Small intestine (tissue), 16 donors: Measurements from ENCODE around the gene SOX10. TPM values are rescaled to one million over a fixed set of nuclear protein-coding genes. Genes with fewer than 3 reads are reported as not detected.

ENCODE experiments used
- DNase-seq, 2 donors: peaks; one replicate each; pipeline versions ENCODE4 v3.0.0 to v3.0.0-alpha.2; 2013
- FAIRE-seq: peaks from 2 replicates; lab custom pipeline; 2012; peaks lifted over from hg19 to GRCh38; lab: Jason Lieb, UNC
- H3K27ac ChIP-seq, 3 donors: one replicate each; pipeline ENCODE4 v1.5.1; 2013; ENCODE audit warnings: low read length in 2 of 3, mild to moderate bottlenecking in 2 of 3, control low read depth in 1 of 3, inconsistent platforms in 1 of 3, low read depth in 1 of 3, moderate library complexity in 1 of 3
- H3K27me3 ChIP-seq, 3 donors: one replicate each; pipeline ENCODE4 v1.6.1; 2013; ENCODE audit warnings: low read length in 3 of 3, inconsistent platforms in 1 of 3; ENCODE audit not compliant: control insufficient read depth in 3 of 3, insufficient read depth in 3 of 3
- H3K36me3 ChIP-seq, 3 donors: one replicate each; pipeline ENCODE4 v1.6.1; 2013; ENCODE audit warnings: low read length in 3 of 3, inconsistent platforms in 1 of 3, low read depth in 1 of 3, mild to moderate bottlenecking in 1 of 3, moderate library complexity in 1 of 3; ENCODE audit not compliant: control insufficient read depth in 3 of 3, insufficient read depth in 2 of 3
- H3K4me1 ChIP-seq, 3 donors: one replicate each; pipeline ENCODE4 v1.6.1; 2013; ENCODE audit warnings: low read length in 2 of 3, inconsistent platforms in 1 of 3, low read depth in 1 of 3, mild to moderate bottlenecking in 1 of 3, moderate library complexity in 1 of 3; ENCODE audit not compliant: control insufficient read depth in 3 of 3, insufficient read depth in 2 of 3
- H3K4me3 ChIP-seq, 3 donors: one replicate each; pipeline ENCODE4 v1.5.1; 2013; ENCODE audit warnings: low read length in 3 of 3, control low read depth in 1 of 3, inconsistent platforms in 1 of 3, low read depth in 1 of 3, mild to moderate bottlenecking in 1 of 3, moderate library complexity in 1 of 3
- H3K9me3 ChIP-seq, 2 donors: one replicate each; pipeline ENCODE4 v1.6.1; 2013; ENCODE audit warnings: low read depth in 1 of 2, low read length in 1 of 2; ENCODE audit not compliant: control insufficient read depth in 2 of 2, insufficient read depth in 1 of 2
- WGBS, 3 donors: extraction: QIAGEN DNeasy Blood & Tissue Kit; methylation state at CpG; one replicate each; pipeline ENCODE4 v1.1.7; 2013; 5-methylcytosine and 5-hydroxymethylcytosine counted together
- long read RNA-seq, 10 donors: transcript quantifications; one replicate each; lab custom pipeline, GENCODE V29; 2026
- polyA plus RNA-seq, 4 donors: library from polyadenylated mRNA; stranded (reverse) in 3 of 4; unstranded in 1 of 4; fragments of 200-250 nt in 3 of 4; fragments of 120-200 nt in 1 of 4; gene quantifications; one replicate each; pipeline versions ENCODE4 v1.2.1 to v1.2.3, GENCODE V29; 2013
- donor health status: healthy with polysubstance abuse.
- donor health status: control.
- donor health status: control.
- donor health status: Bipolar disorder and iron deficiency.
- donor health status: healthy.

SOX10 gene
- polyA plus RNA-seq: 1 to 10 TPM in 2 of 4 donors, under 1 TPM in 1, not detected in 1; 0.27 to 2.8 (median 1.8) TPM
- long read RNA-seq, donor 1, partial matches to known transcripts: 0 of 1 reads
- long read RNA-seq, donor 1, other reads (novel, unspliced or antisense): 0 of 1 reads
- long read RNA-seq, donor 2: 0 reads
- long read RNA-seq, donor 3: 0 reads
- long read RNA-seq, donor 4: 0 reads
- long read RNA-seq, donor 5: 0 reads
- long read RNA-seq, donor 6: 0 reads
- long read RNA-seq, donor 7, partial matches to known transcripts: 0 of 1 reads
- long read RNA-seq, donor 7, other reads (novel, unspliced or antisense): 0 of 1 reads
- long read RNA-seq, donor 8: 0 reads
- long read RNA-seq, donor 9: 0 reads
- long read RNA-seq, donor 10, transcript SOX10-202 (4 exons, 2,879 nt): major isoform, 7 of 12 reads
- long read RNA-seq, donor 10, partial matches to known transcripts: 5 of 12 reads
- long read RNA-seq, donor 10, other reads (novel, unspliced or antisense): 0 of 12 reads

DNA sequence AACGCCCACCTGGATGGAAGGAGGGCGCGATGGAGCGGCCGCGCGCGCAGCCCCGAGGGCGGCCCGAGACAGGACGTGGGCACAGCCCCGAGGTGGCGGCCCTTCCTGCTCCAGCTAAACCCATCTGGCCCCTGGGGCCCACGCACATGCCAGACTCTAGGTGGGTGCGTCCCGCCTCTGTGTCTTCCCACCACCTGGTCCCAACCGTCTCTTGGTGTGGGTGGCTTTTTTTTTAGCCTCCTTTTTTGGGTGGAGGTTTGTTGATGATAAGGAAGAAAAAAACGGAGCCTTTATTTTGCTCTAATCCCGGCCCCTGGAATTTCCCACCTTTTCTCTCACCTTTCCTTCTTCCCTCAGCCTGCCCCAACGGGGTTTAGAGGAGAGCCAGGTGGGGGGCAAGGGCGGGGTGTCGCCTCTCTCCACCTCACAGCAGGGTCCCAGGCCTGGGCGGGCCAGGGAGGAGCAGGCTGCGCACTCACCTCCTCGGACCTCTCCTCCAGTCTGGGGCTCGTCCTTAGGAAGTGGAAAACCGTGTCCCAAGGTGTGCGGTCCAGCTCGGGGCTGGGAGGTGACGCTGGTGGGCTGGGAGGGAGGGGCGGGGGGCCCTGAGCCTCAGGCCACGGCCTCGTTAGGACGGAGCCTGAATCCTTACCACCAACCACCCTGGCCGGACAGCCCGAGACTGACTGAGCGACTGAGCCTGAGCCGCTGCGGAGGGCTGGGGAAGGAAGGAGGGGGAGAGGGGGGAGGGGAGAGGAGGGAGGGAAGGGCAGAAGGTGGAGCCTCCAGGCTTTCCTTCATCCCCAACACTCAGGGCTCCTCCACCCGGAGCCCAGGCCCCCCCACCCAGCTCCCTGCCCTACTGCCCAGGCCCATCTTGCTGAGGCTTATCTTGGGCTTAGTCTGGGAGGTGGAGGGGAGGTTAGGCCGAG, at the start of gene SOX10:
SOX10 (minus strand) TSS at position 696 of the 932 bp plus-strand sequence. CDS start 771 bp downstream, outside the sequence.
- no peak within 1 kb of the TSS for H3K27ac ChIP-seq
- no peak for FAIRE-seq
- 80 to 89% (median 88%) methylated on average over 29 to 42 of the region's 42 CpGs for WGBS, 3 donors

GRCh38 chr22:38033522-38034277, 49.3 kb upstream of the SOX10 start:
- no peaks in the 10 kb centered on the region for H3K36me3 ChIP-seq
- 73 to 86% (median 83%) methylated on average over 26 to 27 of the region's 27 CpGs for WGBS, 3 donors
- FAIRE-seq (no peak), DNase-seq (no peak)
- peaks cover 0 to 2% (median 0%) of the 10 kb centered on the region in 3 donors for H3K27me3 ChIP-seq
- H3K27ac ChIP-seq: peak overlapping the region in 1 of 3 donors; percentile 41
- no peaks in the 10 kb centered on the region for H3K9me3 ChIP-seq
- no peak overlapping the region for H3K4me3 ChIP-seq
- H3K4me1 ChIP-seq: peaks cover 0 to 20% (median 0%) of the 10 kb centered on the region in 3 donors

More for the DNA sequence above, at the start of gene SOX10:
- H3K4me1 ChIP-seq: peaks cover 0 to 27% (median 10%) of the 10 kb centered on the region in 3 donors
- DNase-seq: no peak
- no peaks in the 10 kb centered on the region for H3K9me3 ChIP-seq
- H3K4me3 ChIP-seq: peak within 1 kb of the TSS in 1 of 3 donors; percentile 19
- H3K27me3 ChIP-seq: peaks cover 0 to 18% (median 0%) of the 10 kb centered on the region in 3 donors
- peaks cover 0 to 41% (median 0%) of the 10 kb centered on the region in 3 donors for H3K36me3 ChIP-seq

DNA sequence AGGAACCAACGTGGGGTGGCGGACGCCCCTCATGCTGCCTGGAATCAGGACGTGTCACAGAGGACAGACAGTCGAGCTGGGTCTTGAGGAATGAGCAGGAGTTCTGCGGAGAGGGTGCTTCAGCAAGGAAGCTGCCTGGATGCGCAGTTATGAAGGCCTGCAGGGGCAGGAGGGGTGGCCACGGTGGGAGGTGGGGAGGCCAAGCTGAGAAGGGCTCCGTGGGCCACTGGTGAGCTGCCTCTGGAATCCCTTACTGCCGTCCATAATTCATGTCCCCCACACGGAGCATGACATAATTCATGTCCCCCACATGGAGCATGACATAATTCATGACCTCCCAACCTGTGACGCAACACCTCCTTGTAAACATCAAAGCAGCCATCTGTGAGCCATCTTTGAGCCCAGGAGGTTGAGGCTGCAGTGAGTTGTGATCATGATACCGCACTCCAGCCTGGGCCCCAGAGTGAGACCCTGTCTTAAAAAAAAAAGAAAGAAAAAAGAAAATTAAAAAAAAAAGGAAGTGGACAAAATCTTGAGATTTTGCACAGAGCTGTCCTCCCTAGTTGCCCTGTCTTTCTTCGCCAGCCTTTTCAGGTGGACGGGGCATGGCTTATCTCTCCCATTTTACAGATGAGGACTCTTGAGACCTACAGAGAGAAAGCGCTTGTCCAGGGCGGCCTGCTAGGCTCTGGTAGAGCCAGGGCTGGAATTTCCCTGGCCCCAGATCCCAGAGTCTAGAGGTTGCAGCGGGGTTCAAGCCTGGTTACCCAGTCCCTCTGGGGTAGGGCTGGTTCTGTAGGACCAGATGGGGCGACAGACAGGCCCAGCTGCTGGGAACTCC, 48.5 kb upstream of the SOX10 start:
- WGBS, 3 donors: 85 to 88% (median 88%) methylated on average over 19 of the region's 19 CpGs
- H3K4me1 ChIP-seq: peaks cover 0 to 20% (median 0%) of the 10 kb centered on the region in 3 donors
- no peaks in the 10 kb centered on the region for H3K9me3 ChIP-seq
- FAIRE-seq (no peak), DNase-seq (no peak)
- peaks cover 0 to 2% (median 0%) of the 10 kb centered on the region in 3 donors for H3K27me3 ChIP-seq
- H3K36me3 ChIP-seq: no peaks in the 10 kb centered on the region
- H3K27ac ChIP-seq: no peak overlapping the region
- no peak overlapping the region for H3K4me3 ChIP-seq

DNA sequence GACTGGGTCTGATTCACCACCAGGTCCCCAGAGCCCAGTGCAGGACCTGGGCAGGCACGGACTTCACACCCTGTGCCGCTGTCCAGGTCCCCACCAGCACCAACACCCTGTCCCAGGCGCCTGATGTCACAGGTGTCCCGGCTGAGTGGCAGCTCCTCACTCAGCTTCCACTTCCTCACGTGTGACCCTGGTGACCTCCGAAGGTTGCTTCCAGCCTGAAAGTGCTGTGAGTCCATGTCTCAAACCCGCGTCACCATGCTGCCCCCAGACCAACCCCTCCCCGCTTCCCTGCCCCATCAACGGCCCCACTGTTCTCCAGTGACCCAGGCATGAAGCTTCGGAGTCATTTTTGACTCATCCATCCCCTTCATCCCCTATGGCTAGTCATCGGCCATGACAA, 47.1 kb upstream of the SOX10 start:
- H3K4me3 ChIP-seq: no peak overlapping the region
- H3K4me1 ChIP-seq: peaks cover 0 to 20% (median 0%) of the 10 kb centered on the region in 3 donors
- FAIRE-seq (no peak), DNase-seq (no peak)
- WGBS, 3 donors: 84 to 91% (median 90%) methylated on average over 12 of the region's 12 CpGs
- H3K27me3 ChIP-seq: peaks cover 0 to 2% (median 0%) of the 10 kb centered on the region in 3 donors
- H3K9me3 ChIP-seq: no peaks in the 10 kb centered on the region
- no peak overlapping the region for H3K27ac ChIP-seq
- no peaks in the 10 kb centered on the region for H3K36me3 ChIP-seq

- Histone ChIP-seq H3K9me3 (no peaks in the 10 kb centered on the region), H3K4me1 (peaks cover 0 to 20% (median 0%) of the 10 kb centered on the region in 3 donors), H3K27me3 (peaks cover 0 to 2% (median 0%) of the 10 kb centered on the region in 3 donors), H3K27ac (no peak overlapping the region), H3K36me3 (no peaks in the 10 kb centered on the region), H3K4me3 (no peak overlapping the region)
- 27 to 57% (median 48%) methylated on average over 13 to 16 of the region's 16 CpGs for WGBS, 3 donors
- no peak for FAIRE-seq
- DNase-seq: peak; percentile 70 to 73
These were observed 46.2 kb upstream of the SOX10 start for GRCh38 chr22:38030311-38031133.

DNA sequence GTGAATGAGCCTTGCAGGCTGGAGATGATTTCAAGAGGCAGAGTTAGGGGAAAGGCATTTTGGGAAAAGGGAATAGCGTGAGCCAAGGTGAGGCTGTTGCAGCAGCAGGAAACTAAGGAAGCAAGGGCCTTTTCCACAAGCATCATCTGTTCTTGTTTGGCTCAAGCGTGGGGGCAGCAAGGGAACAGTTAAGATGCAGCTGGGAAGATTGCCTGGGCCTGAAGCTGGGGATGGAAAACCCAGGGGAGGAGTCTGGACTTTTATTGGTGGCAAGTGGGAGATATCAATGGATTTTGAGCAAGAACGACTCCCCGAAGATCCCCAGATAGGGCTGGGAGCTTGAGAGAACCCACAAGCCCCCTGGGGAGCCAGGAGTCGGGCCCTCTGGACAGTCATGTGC, 45.5 kb upstream of the SOX10 start:
- Histone ChIP-seq H3K9me3 (no peaks in the 10 kb centered on the region), H3K36me3 (no peaks in the 10 kb centered on the region), H3K4me1 (peaks cover 0 to 20% (median 0%) of the 10 kb centered on the region in 3 donors), H3K27me3 (peaks cover 0 to 2% (median 0%) of the 10 kb centered on the region in 3 donors), H3K4me3 (no peak overlapping the region), H3K27ac (no peak overlapping the region)
- no peak for FAIRE-seq
- WGBS, 3 donors: 39 to 53% (median 49%) methylated on average over 5 of the region's 5 CpGs
- no peak for DNase-seq

DNA sequence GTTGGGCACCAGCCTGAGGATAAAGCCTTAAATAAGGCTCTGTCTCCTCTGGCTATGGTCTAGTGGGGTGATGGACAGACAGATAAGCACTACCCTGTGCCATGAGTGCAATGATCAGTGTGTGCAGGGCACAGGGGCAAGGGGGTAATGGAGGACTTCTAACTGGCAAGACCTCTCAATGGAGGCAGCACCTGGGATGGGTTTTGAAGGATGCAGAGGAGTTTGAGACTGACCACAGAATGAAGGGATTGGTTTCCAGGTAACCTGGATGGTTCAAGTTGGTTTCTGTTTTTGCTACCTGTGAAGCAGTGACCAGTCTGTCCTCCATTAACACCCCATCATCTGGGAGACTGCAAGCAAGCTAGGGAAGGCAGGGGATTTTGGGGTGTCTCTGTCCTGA, 45.0 kb upstream of the SOX10 start:
- H3K27ac ChIP-seq: no peak overlapping the region
- FAIRE-seq (no peak), DNase-seq (no peak)
- no peak overlapping the region for H3K4me3 ChIP-seq
- no peaks in the 10 kb centered on the region for H3K36me3 ChIP-seq
- peaks cover 0 to 19% (median 0%) of the 10 kb centered on the region in 3 donors for H3K4me1 ChIP-seq
- H3K27me3 ChIP-seq: peaks cover 0 to 2% (median 0%) of the 10 kb centered on the region in 3 donors
- no peaks in the 10 kb centered on the region for H3K9me3 ChIP-seq
